ENCODE data around the gene JAZF1. TPM values are rescaled to one million over a fixed set of nuclear protein-coding genes. Genes with fewer than 3 reads are reported as not detected.

Gene JAZF1
- total RNA-seq, 1 donor from 2014 or later, result 0.96 TPM

GRCh38 chr7:27843584-27844305 is 336.9 kb downstream of the JAZF1 start:
- DNase-seq (ENCODE audit: low read depth), result no peak
- TF ChIP-seq, protein P1, sequence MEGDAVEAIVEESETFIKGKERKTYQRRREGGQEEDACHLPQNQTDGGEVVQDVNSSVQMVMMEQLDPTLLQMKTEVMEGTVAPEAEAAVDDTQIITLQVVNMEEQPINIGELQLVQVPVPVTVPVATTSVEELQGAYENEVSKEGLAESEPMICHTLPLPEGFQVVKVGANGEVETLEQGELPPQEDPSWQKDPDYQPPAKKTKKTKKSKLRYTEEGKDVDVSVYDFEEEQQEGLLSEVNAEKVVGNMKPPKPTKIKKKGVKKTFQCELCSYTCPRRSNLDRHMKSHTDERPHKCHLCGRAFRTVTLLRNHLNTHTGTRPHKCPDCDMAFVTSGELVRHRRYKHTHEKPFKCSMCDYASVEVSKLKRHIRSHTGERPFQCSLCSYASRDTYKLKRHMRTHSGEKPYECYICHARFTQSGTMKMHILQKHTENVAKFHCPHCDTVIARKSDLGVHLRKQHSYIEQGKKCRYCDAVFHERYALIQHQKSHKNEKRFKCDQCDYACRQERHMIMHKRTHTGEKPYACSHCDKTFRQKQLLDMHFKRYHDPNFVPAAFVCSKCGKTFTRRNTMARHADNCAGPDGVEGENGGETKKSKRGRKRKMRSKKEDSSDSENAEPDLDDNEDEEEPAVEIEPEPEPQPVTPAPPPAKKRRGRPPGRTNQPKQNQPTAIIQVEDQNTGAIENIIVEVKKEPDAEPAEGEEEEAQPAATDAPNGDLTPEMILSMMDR (IDR thresholded peaks at IDR 0.05; ENCODE audit: insufficient read depth, low read length, poor library complexity, severe bottlenecking), result no peak
- H3K4me3 ChIP-seq (ENCODE audit: low read depth, low read length), result no peak overlapping the region
- H3K36me3 ChIP-seq (ENCODE audit: control insufficient read depth, insufficient read depth, low read length), result no peaks in the 10 kb centered on the region
- H3K27me3 ChIP-seq (ENCODE audit: control insufficient read depth, insufficient read depth, low read length), result no peaks in the 10 kb centered on the region

- no peak for DNase-seq (ENCODE audit: low read depth)
- Histone ChIP-seq H3K27me3 (ENCODE audit: control insufficient read depth, insufficient read depth, low read length) (no peaks in the 10 kb centered on the region), H3K36me3 (ENCODE audit: control insufficient read depth, insufficient read depth, low read length) (no peaks in the 10 kb centered on the region), H3K4me3 (ENCODE audit: low read depth, low read length) (no peak overlapping the region)
- TF ChIP-seq, protein P1 (IDR thresholded peaks at IDR 0.05; ENCODE audit: insufficient read depth, low read length, poor library complexity, severe bottlenecking), result no peak
Observed at GRCh38 chr7:27842851-27843250, 337.7 kb downstream of the JAZF1 start.

GRCh38 chr7:27842094-27842692 is 338.4 kb downstream of the JAZF1 start:
- TF ChIP-seq, protein P1 (IDR thresholded peaks at IDR 0.05; ENCODE audit: insufficient read depth, low read length, poor library complexity, severe bottlenecking), result no peak
- Histone ChIP-seq H3K27me3 (ENCODE audit: control insufficient read depth, insufficient read depth, low read length) (no peaks in the 10 kb centered on the region), H3K4me3 (ENCODE audit: low read depth, low read length) (no peak overlapping the region), H3K36me3 (ENCODE audit: control insufficient read depth, insufficient read depth, low read length) (no peaks in the 10 kb centered on the region)
- no peak for DNase-seq (ENCODE audit: low read depth)

- TF ChIP-seq, protein P1 (IDR thresholded peaks at IDR 0.05; ENCODE audit: insufficient read depth, low read length, poor library complexity, severe bottlenecking), result no peak
- Histone ChIP-seq H3K4me3 (ENCODE audit: low read depth, low read length) (no peak overlapping the region), H3K36me3 (ENCODE audit: control insufficient read depth, insufficient read depth, low read length) (no peaks in the 10 kb centered on the region), H3K27me3 (ENCODE audit: control insufficient read depth, insufficient read depth, low read length) (no peaks in the 10 kb centered on the region)
- DNase-seq (ENCODE audit: low read depth), result no peak
Observed at GRCh38 chr7:27840760-27841364, 339.7 kb downstream of the JAZF1 start.

- no peak overlapping the region for H3K4me3 ChIP-seq (ENCODE audit: low read depth, low read length)
- DNase-seq (ENCODE audit: low read depth), result no peak
- TF ChIP-seq, protein P1 (IDR thresholded peaks at IDR 0.05; ENCODE audit: insufficient read depth, low read length, poor library complexity, severe bottlenecking), result no peak
- H3K36me3 ChIP-seq (ENCODE audit: control insufficient read depth, insufficient read depth, low read length), result no peaks in the 10 kb centered on the region
- H3K27me3 ChIP-seq (ENCODE audit: control insufficient read depth, insufficient read depth, low read length), result no peaks in the 10 kb centered on the region
Observed at GRCh38 chr7:27840313-27840712, 340.3 kb downstream of the JAZF1 start.
